Adrenal gland (tissue), 12 donors: Measurements from ENCODE around the gene FBXL17. TPM values are rescaled to one million over a fixed set of nuclear protein-coding genes. Genes with fewer than 3 reads are reported as not detected.

Experiments
- DNase-seq, 7 donors: peaks; one replicate each; pipeline ENCODE4 v3.0.0-alpha.2; 2019 to 2020
- H3K27ac ChIP-seq, 5 donors: fragments of 200-600 bp; sonication (generic) in 4 of 5; 1 replicate in 3 of 5; 2 replicates in 2 of 5; pipeline versions ENCODE4 v1.5.1 to v1.8.0; 2016 to 2020; ENCODE audit warnings: mild to moderate bottlenecking in 1 of 5
- H3K27me3 ChIP-seq: fragments of 200-600 bp; 2 replicates; pipeline ENCODE4 v1.8.0; 2021
- H3K36me3 ChIP-seq, 2 donors: fragments of 200-600 bp; replicated peaks in 1 of 2; 1 replicate in 1 of 2; 2 replicates in 1 of 2; pipeline versions ENCODE4 v1.5.1 to v1.8.0; 2018 to 2022
- H3K4me1 ChIP-seq, 2 donors: fragments of 200-600 bp; replicated peaks in 1 of 2; 1 replicate in 1 of 2; 2 replicates in 1 of 2; pipeline versions ENCODE4 v1.5.1 to v1.8.0; 2018 to 2021
- H3K4me3 ChIP-seq, 4 donors: fragments of 200-600 bp; sonication (generic) in 3 of 4; one replicate each; pipeline ENCODE4 v1.5.1; 2016 to 2018
- H3K9me3 ChIP-seq, 3 donors: fragments of 200-600 bp; sonication (generic) in 1 of 3; replicated peaks in 1 of 3; 1 replicate in 2 of 3; 2 replicates in 1 of 3; pipeline versions ENCODE4 v1.5.1 to v1.8.0; 2016 to 2021
- POLR2A ChIP-seq, 2 donors: fragments of 450-650 bp; IDR thresholded peaks; one replicate each; pipeline ENCODE4 v1.6.1; 2017; ENCODE audit warnings: antibody characterized with exemption in 2 of 2, mild to moderate bottlenecking in 2 of 2, moderate library complexity in 1 of 2
- WGBS, 4 donors: extraction: QIAGEN DNeasy Blood & Tissue Kit in 2 of 4; methylation state at CpG; one replicate each; pipeline versions ENCODE4 v1.1.5 to v1.1.7; 2013 to 2017; 5-methylcytosine and 5-hydroxymethylcytosine counted together
- intact Hi-C, 2 donors: fragments of 100-400 bp; cut with DNase I; formaldehyde crosslinking; loops; one replicate each; pipeline versions ENCODE4 v1.14.1 to v1.15.0; 2022 to 2023
- polyA plus RNA-seq, 3 donors: library from polyadenylated mRNA; stranded (reverse); fragments of 200-250 nt in 2 of 3; fragments of 350-450 nt in 1 of 3; fragmentation: Illumina TruSeq in 1 of 3; extraction: RNeasy Lipid Tissue Mini Kit (QIAGEN cat#74804) in 1 of 3; gene quantifications; one replicate each; pipeline ENCODE4 v1.2.3, GENCODE V29; 2013 to 2014
- total RNA-seq, 9 donors: library from RNA; depleted of rRNA in 4 of 9; stranded (reverse); fragments of >200 nt in 4 of 9; fragments of 120-200 nt in 1 of 9; fragmentation: NEBNext Ultra II Directional in 1 of 9; extraction: Animal tissue kit (Norgen Biotek cat#: 25700) in 1 of 9; gene quantifications; one replicate each; pipeline versions ENCODE4 v1.1.0 to v1.2.4, GENCODE V29; 2013 to 2023
- TF ChIP-seq, protein P1 (sequence below), 6 experiments: fragments of 450-650 bp in 4 of 6; fragments of 200-600 bp in 2 of 6; sonication (generic) in 1 of 6; IDR thresholded peaks; 1 replicate in 5 of 6; 2 replicates in 1 of 6; pipeline versions ENCODE4 v1.5.1 to v1.8.0; 2016 to 2021; ENCODE audit warnings: antibody characterized with exemption in 6 of 6, mild to moderate bottlenecking in 2 of 6, moderate library complexity in 1 of 6
- donor health status: healthy with polysubstance abuse.
- donor health status: Bipolar disorder and iron deficiency.
- donor health status: DM: yes; HTN: yes; CAD: no.
- donor health status: DM: no; HTN: no; CAD: no.
- donor health status: DM: no; HTN: no; CAD: no.
- donor health status: DM: yes; HTN: yes; CAD: no.

FBXL17 gene
- total and polyA plus RNA-seq, 12 donors, result 4.4 to 29.4 (median 21.3) TPM

DNA sequence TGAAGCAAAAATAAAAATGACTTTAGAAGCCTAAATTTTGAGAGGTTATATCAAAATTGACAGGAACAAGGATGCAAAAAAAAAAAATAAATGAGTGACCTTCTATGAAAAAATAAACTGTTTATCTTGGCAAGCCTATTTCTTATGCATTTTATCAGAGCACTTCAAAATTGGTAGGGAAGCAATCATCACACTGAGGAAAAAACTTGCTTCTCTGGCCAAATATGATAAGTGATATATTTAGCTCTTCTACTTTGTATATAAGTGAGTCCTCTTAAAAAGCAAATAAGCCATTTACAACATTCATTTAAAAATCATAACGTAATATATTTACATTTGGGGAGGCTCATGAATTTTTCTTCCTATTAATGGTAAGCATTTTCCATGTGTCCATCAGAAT lies 287.1 kb downstream of the FBXL17 start:
- Histone ChIP-seq H3K9me3 (no peaks in the 10 kb centered on the region), H3K27ac (no peak overlapping the region), H3K4me3 (no peak overlapping the region), H3K4me1 (no peaks in the 10 kb centered on the region), H3K36me3 (no peaks in the 10 kb centered on the region), H3K27me3 (no peaks in the 10 kb centered on the region)
- DNase-seq, result no peak
- no peak for TF ChIP-seq POLR2A (IDR thresholded peaks at IDR 0.05)
- TF ChIP-seq, protein P1, sequence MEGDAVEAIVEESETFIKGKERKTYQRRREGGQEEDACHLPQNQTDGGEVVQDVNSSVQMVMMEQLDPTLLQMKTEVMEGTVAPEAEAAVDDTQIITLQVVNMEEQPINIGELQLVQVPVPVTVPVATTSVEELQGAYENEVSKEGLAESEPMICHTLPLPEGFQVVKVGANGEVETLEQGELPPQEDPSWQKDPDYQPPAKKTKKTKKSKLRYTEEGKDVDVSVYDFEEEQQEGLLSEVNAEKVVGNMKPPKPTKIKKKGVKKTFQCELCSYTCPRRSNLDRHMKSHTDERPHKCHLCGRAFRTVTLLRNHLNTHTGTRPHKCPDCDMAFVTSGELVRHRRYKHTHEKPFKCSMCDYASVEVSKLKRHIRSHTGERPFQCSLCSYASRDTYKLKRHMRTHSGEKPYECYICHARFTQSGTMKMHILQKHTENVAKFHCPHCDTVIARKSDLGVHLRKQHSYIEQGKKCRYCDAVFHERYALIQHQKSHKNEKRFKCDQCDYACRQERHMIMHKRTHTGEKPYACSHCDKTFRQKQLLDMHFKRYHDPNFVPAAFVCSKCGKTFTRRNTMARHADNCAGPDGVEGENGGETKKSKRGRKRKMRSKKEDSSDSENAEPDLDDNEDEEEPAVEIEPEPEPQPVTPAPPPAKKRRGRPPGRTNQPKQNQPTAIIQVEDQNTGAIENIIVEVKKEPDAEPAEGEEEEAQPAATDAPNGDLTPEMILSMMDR (IDR thresholded peaks at IDR 0.05), result no peak
- WGBS, 4 donors, result 47 to 63% (median 59%) methylated on average over 1 of the region's 1 CpG
- intact Hi-C loops, result no loop called here

DNA sequence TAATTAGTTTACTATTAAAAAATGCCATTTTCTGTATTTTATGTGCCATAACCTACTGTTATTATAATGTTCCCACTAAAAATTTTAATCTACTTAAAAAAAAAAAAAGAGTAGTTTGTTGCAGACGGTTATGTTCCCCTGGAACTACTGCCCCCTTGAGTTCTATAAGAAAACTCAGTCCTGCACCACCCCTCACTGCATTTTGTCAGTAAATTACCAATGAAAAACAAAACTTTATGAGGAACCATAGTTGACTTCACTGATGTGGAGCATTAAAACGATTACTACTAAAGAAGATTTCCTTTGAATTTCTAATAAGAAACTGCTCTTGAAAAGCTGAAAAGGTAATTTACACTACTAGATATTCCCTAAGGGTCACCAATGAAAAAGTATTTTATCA lies 288.7 kb downstream of the FBXL17 start:
- 37 to 52% (median 45%) methylated on average over 2 of the region's 2 CpGs for WGBS, 4 donors
- no peak for DNase-seq
- Histone ChIP-seq H3K27me3 (no peaks in the 10 kb centered on the region), H3K27ac (no peak overlapping the region), H3K4me1 (no peaks in the 10 kb centered on the region), H3K9me3 (no peaks in the 10 kb centered on the region), H3K4me3 (no peak overlapping the region), H3K36me3 (no peaks in the 10 kb centered on the region)
- TF ChIP-seq, protein P1 (IDR thresholded peaks at IDR 0.05), result peak in 3 of 6 experiments; percentile 10 to 38 (median 19)
- no peak for TF ChIP-seq POLR2A (IDR thresholded peaks at IDR 0.05)
- intact Hi-C loops, result no loop called here

DNA sequence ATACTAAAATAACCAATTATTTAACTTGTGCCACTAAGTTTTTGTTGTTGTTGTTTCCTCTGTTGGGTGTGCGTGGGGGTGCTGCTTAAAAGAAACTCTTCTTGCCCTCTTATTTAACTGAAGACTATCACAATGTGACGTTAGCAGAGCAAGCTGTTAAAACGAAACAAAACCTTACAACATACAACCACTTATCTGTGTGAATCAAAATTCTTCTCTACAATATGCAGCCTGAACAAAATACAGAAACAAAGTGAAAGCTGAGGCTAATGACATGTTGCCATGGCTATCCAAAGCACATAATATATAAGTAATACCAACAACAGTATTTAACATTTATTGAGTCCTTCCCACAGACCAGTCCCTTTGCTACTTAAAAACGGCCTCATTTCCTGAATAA lies 291.0 kb downstream of the FBXL17 start:
- H3K27me3 ChIP-seq, result no peaks in the 10 kb centered on the region
- no peak overlapping the region for H3K27ac ChIP-seq
- no peaks in the 10 kb centered on the region for H3K4me1 ChIP-seq
- no peak overlapping the region for H3K4me3 ChIP-seq
- no peaks in the 10 kb centered on the region for H3K9me3 ChIP-seq
- no peaks in the 10 kb centered on the region for H3K36me3 ChIP-seq
- WGBS, 4 donors, result 88 to 92% (median 90%) methylated on average over 4 of the region's 4 CpGs
- TF ChIP-seq POLR2A (IDR thresholded peaks at IDR 0.05), result no peak
- TF ChIP-seq, protein P1 (IDR thresholded peaks at IDR 0.05), result no peak
- no peak for DNase-seq
- intact Hi-C loops, result no loop called here

DNA sequence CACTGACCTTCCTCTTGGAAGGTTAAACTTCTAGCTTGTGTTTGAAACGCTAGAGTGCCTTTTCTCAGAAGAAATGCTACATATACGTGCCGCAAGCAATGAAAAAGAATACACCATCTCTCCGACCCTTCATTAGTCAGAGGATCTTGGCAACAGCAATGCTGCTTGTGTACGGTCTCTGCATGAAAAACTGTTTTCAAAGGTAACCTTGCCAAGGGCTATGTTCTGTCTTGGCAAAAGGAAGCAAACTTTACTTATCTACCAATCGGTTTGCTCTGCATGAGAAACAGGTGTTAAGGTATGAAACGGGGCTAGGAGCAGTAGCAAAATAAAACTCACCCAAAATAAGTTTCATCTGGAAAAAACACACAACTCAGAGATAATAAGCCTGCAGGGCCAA lies 297.8 kb downstream of the FBXL17 start:
- H3K4me1 ChIP-seq, result no peaks in the 10 kb centered on the region
- H3K4me3 ChIP-seq, result no peak overlapping the region
- TF ChIP-seq, protein P1 (IDR thresholded peaks at IDR 0.05), result no peak
- TF ChIP-seq POLR2A (IDR thresholded peaks at IDR 0.05), result no peak
- WGBS, 4 donors, result 25 to 34% (median 30%) methylated on average over 7 of the region's 7 CpGs
- DNase-seq, result peak in 2 of 7 donors; percentile 7 to 15
- intact Hi-C loops, result no loop called here
- H3K27ac ChIP-seq, result no peak overlapping the region
- no peaks in the 10 kb centered on the region for H3K36me3 ChIP-seq
- no peaks in the 10 kb centered on the region for H3K27me3 ChIP-seq
- no peaks in the 10 kb centered on the region for H3K9me3 ChIP-seq
